ENCODE measurements around the gene PLPPR4. TPM values are rescaled to one million over a fixed set of nuclear protein-coding genes. Genes with fewer than 3 reads are reported as not detected.
"Not testable (repeated sequence)": the region's sequence is repeated elsewhere in the genome, so short reads cannot be mapped to it uniquely, and the experiment has no call there.

Gene PLPPR4
- polyA plus RNA-seq, 1 donor (not counting 4 experiments of a cell fraction or from before 2014, with no cell fraction given) = not detected

- no peak overlapping the region for H3K4me3 ChIP-seq (ENCODE audit: control insufficient read depth in 2 of 3, extremely low read depth in 1 of 3, insufficient read depth in 2 of 3, low read depth in 1 of 3, low read length in 3 of 3)
Observed at GRCh38 chr1:99251308-99251707, 13.0 kb upstream of the PLPPR4 start.

GRCh38 chr1:99252630-99253029 is 11.7 kb upstream of the PLPPR4 start:
- H3K4me3 ChIP-seq (ENCODE audit: control insufficient read depth in 2 of 3, extremely low read depth in 1 of 3, insufficient read depth in 2 of 3, low read depth in 1 of 3, low read length in 3 of 3) = no peak overlapping the region
- no peak overlapping the region for H3K4me2 ChIP-seq (ENCODE audit: control insufficient read depth, extremely low read depth, insufficient read depth, low read depth, low read length)
- no peaks in the 10 kb centered on the region for H4K20me1 ChIP-seq (ENCODE audit: control insufficient read depth, extremely low read depth, insufficient read depth, low read length)
- DNase-seq (ENCODE audit: low read depth, low spot score) (no peak), FAIRE-seq (no peak)
- dilution Hi-C loops (cut with MboI; ENCODE audit: extremely low pct_ligation_motif_present, low sequenced_read_pairs) = no loop called here
- no peak for TF ChIP-seq CTCF (optimal IDR thresholded peaks at IDR 0.05 in 1 of 3, IDR thresholded peaks at IDR 0.05 in 1 of 3, conservative IDR thresholded peaks at IDR 0.05 in 1 of 3; ENCODE audit: extremely low read depth in 1 of 3, insufficient read depth in 2 of 3, low read length in 3 of 3)
- no peak for TF ChIP-seq EZH2 (IDR thresholded peaks at IDR 0.05; ENCODE audit: low read length)
- H3K9me1 ChIP-seq (ENCODE audit: control insufficient read depth, extremely low read depth, insufficient read depth, low read length) = no peaks in the 10 kb centered on the region
- H2AFZ ChIP-seq (ENCODE audit: control insufficient read depth, low read length) = no peak overlapping the region
- no peaks in the 10 kb centered on the region for H3K4me1 ChIP-seq (ENCODE audit: control insufficient read depth, extremely low read depth, insufficient read depth, low read length)
- H3K36me3 ChIP-seq (ENCODE audit: control insufficient read depth in 2 of 2, extremely low read depth in 1 of 2, insufficient read depth in 2 of 2, low read length in 2 of 2) = no peaks in the 10 kb centered on the region
- no peaks in the 10 kb centered on the region for H3K27me3 ChIP-seq (ENCODE audit: control insufficient read depth, extremely low read depth, insufficient read depth, low read length)
- H3K27ac ChIP-seq (ENCODE audit: control insufficient read depth, insufficient read depth, low read length) = no peak overlapping the region
- no peak overlapping the region for H3K9ac ChIP-seq (ENCODE audit: control insufficient read depth, extremely low read depth, insufficient read depth, low read length)
- H3K9me3 ChIP-seq (ENCODE audit: control insufficient read depth, low read depth, low read length) = no peaks in the 10 kb centered on the region
- no peaks in the 10 kb centered on the region for H3K79me2 ChIP-seq (ENCODE audit: control insufficient read depth, insufficient read depth, low read length)

More at GRCh38 chr1:99251308-99251707, 13.0 kb upstream of the PLPPR4 start:
- Histone ChIP-seq H3K9me1 (ENCODE audit: control insufficient read depth, extremely low read depth, insufficient read depth, low read length) (no peaks in the 10 kb centered on the region), H3K27ac (ENCODE audit: control insufficient read depth, insufficient read depth, low read length) (no peak overlapping the region), H3K27me3 (ENCODE audit: control insufficient read depth, extremely low read depth, insufficient read depth, low read length) (no peaks in the 10 kb centered on the region), H3K9me3 (ENCODE audit: control insufficient read depth, low read depth, low read length) (no peaks in the 10 kb centered on the region), H3K4me1 (ENCODE audit: control insufficient read depth, extremely low read depth, insufficient read depth, low read length) (no peaks in the 10 kb centered on the region), H3K79me2 (ENCODE audit: control insufficient read depth, insufficient read depth, low read length) (no peaks in the 10 kb centered on the region), H3K9ac (ENCODE audit: control insufficient read depth, extremely low read depth, insufficient read depth, low read length) (no peak overlapping the region), H2AFZ (ENCODE audit: control insufficient read depth, low read length) (no peak overlapping the region), H4K20me1 (ENCODE audit: control insufficient read depth, extremely low read depth, insufficient read depth, low read length) (no peaks in the 10 kb centered on the region), H3K36me3 (ENCODE audit: control insufficient read depth in 2 of 2, extremely low read depth in 1 of 2, insufficient read depth in 2 of 2, low read length in 2 of 2) (no peaks in the 10 kb centered on the region), H3K4me2 (ENCODE audit: control insufficient read depth, extremely low read depth, insufficient read depth, low read depth, low read length) (no peak overlapping the region)
- no peak for DNase-seq (ENCODE audit: low read depth, low spot score)
- no peak for FAIRE-seq
- TF ChIP-seq EZH2 (IDR thresholded peaks at IDR 0.05; ENCODE audit: low read length) (no peak), CTCF (optimal IDR thresholded peaks at IDR 0.05 in 1 of 3, IDR thresholded peaks at IDR 0.05 in 1 of 3, conservative IDR thresholded peaks at IDR 0.05 in 1 of 3; ENCODE audit: extremely low read depth in 1 of 3, insufficient read depth in 2 of 3, low read length in 3 of 3) (no peak)
- dilution Hi-C loops (cut with MboI; ENCODE audit: extremely low pct_ligation_motif_present, low sequenced_read_pairs) = no loop called here

- H3K4me3 ChIP-seq (ENCODE audit: control insufficient read depth in 2 of 3, extremely low read depth in 1 of 3, insufficient read depth in 2 of 3, low read depth in 1 of 3, low read length in 3 of 3); FAIRE-seq; dilution Hi-C loops (cut with MboI; ENCODE audit: extremely low pct_ligation_motif_present, low sequenced_read_pairs): not testable (repeated sequence)
Observed at GRCh38 chr1:99260402-99260801, 3.9 kb upstream of the PLPPR4 start.

More at GRCh38 chr1:99260402-99260801, 3.9 kb upstream of the PLPPR4 start:
- DNase-seq (ENCODE audit: low read depth, low spot score); H3K9me3 ChIP-seq (ENCODE audit: control insufficient read depth, low read depth, low read length); H4K20me1 ChIP-seq (ENCODE audit: control insufficient read depth, extremely low read depth, insufficient read depth, low read length); H3K9me1 ChIP-seq (ENCODE audit: control insufficient read depth, extremely low read depth, insufficient read depth, low read length); H3K4me1 ChIP-seq (ENCODE audit: control insufficient read depth, extremely low read depth, insufficient read depth, low read length); H3K4me2 ChIP-seq (ENCODE audit: control insufficient read depth, extremely low read depth, insufficient read depth, low read depth, low read length); H3K27ac ChIP-seq (ENCODE audit: control insufficient read depth, insufficient read depth, low read length); H3K79me2 ChIP-seq (ENCODE audit: control insufficient read depth, insufficient read depth, low read length); H3K9ac ChIP-seq (ENCODE audit: control insufficient read depth, extremely low read depth, insufficient read depth, low read length); H2AFZ ChIP-seq (ENCODE audit: control insufficient read depth, low read length); H3K36me3 ChIP-seq (ENCODE audit: control insufficient read depth in 2 of 2, extremely low read depth in 1 of 2, insufficient read depth in 2 of 2, low read length in 2 of 2): not testable (repeated sequence)
- H3K27me3 ChIP-seq (ENCODE audit: control insufficient read depth, extremely low read depth, insufficient read depth, low read length) = peaks cover 27% of the 10 kb centered on the region

All from keratinocyte (primary cell).